Stomach (tissue), 4 donors: ENCODE results near the gene SLC16A1.

Experiments
- CTCF ChIP-seq, 7 experiments: fragments of 450-650 bp in 4 of 7; fragments of 200-600 bp in 3 of 7; sonication (generic) in 3 of 7; IDR thresholded peaks; one replicate each; pipeline ENCODE4 v1.5.1; 2016 to 2019; ENCODE audit warnings: antibody characterized with exemption in 7 of 7, control low read depth in 2 of 7, mild to moderate bottlenecking in 1 of 7
- EP300 ChIP-seq: sonication (generic); formaldehyde crosslinking; IDR thresholded peaks from one replicate; pipeline ENCODE4 v1.6.1; 2017; ENCODE audit warnings: antibody characterized with exemption
- POLR2A ChIP-seq, 4 donors: fragments of 450-650 bp; IDR thresholded peaks; one replicate each; pipeline ENCODE4 v1.6.1; 2016; ENCODE audit warnings: antibody characterized with exemption in 4 of 4, control low read depth in 2 of 4, mild to moderate bottlenecking in 1 of 4, moderate library complexity in 1 of 4
- POLR2AphosphoS5 ChIP-seq, 3 donors: sonication (generic); formaldehyde crosslinking; IDR thresholded peaks; one replicate each; pipeline ENCODE4 v1.6.1; 2016; ENCODE audit warnings: antibody characterized with exemption in 3 of 3

GRCh38 chr1:112866151-112866550, 89.8 kb downstream of the SLC16A1 start:
- TF ChIP-seq CTCF (IDR thresholded peaks at IDR 0.05) = no peak
- TF ChIP-seq POLR2A (IDR thresholded peaks at IDR 0.05) = no peak
- no peak for TF ChIP-seq POLR2AphosphoS5 (IDR thresholded peaks at IDR 0.05)
- no peak for TF ChIP-seq EP300
